Kidney epithelial cell (primary cell): ENCODE data around the gene DNAJC30. TPM values are rescaled to one million over a fixed set of nuclear protein-coding genes. Genes with fewer than 3 reads are reported as not detected.

Experiments used
- DNase-seq: peaks from one replicate; pipeline ENCODE4 v3.0.0-alpha.2; 2010; ENCODE audit warnings: low read depth
- H3K27me3 ChIP-seq: 2 replicates; pipeline ENCODE4 v1.6.0; 2011; ENCODE audit warnings: low read length; ENCODE audit not compliant: control insufficient read depth, insufficient read depth
- H3K36me3 ChIP-seq: 2 replicates; pipeline ENCODE4 v1.5.1; 2011; ENCODE audit warnings: low read length; ENCODE audit not compliant: control insufficient read depth, insufficient read depth
- H3K4me3 ChIP-seq: 2 replicates; pipeline ENCODE4 v1.5.1; 2011; ENCODE audit warnings: low read depth, mild to moderate bottlenecking, control low read depth, low read length
- total RNA-seq: library from RNA; depleted of rRNA; stranded (reverse); fragments of >200 nt; gene quantifications from 2 replicates; pipeline ENCODE4 v1.2.3, GENCODE V29; 2015
- TF ChIP-seq, protein P1 (sequence below): IDR thresholded peaks from 2 replicates; pipeline ENCODE4 v1.5.1; 2011; ENCODE audit warnings: mild to moderate bottlenecking, moderate library complexity, low read length, control low read depth, inconsistent platforms; ENCODE audit not compliant: insufficient read depth, poor library complexity, severe bottlenecking

DNAJC30 gene
- total RNA-seq, 1 donor from 2014 or later: 5.1 TPM

DNA sequence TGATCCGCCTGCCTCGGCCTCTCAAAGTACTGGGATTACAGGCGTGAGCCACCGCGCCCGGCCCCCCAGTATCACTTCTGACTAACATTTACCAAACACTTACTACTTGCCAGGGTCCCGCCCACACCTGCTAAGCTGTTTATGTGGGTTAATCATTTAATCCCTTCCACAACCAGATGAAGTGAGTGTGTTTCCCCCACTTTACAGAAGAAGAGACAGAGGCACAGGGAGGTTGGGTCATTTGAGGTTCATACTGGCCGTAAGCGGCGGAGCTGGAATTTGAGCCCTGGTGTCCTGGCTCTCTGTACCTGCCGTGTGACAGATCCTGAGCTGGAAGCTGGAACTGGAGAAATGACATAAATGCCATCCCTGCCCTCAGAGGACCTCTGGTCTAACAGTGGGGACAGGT, 30.7 kb downstream of the DNAJC30 start:
- DNase-seq: no peak
- TF ChIP-seq, protein P1, sequence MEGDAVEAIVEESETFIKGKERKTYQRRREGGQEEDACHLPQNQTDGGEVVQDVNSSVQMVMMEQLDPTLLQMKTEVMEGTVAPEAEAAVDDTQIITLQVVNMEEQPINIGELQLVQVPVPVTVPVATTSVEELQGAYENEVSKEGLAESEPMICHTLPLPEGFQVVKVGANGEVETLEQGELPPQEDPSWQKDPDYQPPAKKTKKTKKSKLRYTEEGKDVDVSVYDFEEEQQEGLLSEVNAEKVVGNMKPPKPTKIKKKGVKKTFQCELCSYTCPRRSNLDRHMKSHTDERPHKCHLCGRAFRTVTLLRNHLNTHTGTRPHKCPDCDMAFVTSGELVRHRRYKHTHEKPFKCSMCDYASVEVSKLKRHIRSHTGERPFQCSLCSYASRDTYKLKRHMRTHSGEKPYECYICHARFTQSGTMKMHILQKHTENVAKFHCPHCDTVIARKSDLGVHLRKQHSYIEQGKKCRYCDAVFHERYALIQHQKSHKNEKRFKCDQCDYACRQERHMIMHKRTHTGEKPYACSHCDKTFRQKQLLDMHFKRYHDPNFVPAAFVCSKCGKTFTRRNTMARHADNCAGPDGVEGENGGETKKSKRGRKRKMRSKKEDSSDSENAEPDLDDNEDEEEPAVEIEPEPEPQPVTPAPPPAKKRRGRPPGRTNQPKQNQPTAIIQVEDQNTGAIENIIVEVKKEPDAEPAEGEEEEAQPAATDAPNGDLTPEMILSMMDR: no peak
- Histone ChIP-seq H3K4me3 (no peak overlapping the region), H3K36me3 (no peaks in the 10 kb centered on the region), H3K27me3 (peaks cover 30% of the 10 kb centered on the region)

DNA sequence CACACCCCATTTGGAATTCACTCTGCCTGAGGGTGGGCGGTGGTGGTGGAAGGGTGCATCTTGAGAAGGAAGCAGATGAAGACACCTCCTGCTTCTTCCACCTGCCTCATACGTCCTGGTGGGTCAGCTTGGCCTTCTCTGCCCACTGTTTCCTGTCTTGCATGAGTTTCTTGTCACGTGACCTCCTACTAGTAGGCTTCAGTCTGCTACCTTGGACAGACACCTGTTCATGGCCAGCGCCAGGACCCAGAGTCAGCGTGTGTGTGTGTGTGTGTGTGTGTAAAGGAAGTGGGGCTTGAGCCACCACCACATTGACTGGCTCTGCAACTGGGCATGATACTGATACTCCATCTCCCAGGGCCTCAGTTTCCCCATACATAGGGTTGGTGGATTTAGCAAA, 32.7 kb downstream of the DNAJC30 start:
- Histone ChIP-seq H3K27me3 (peaks cover 50% of the 10 kb centered on the region), H3K36me3 (no peaks in the 10 kb centered on the region), H3K4me3 (no peak overlapping the region)
- TF ChIP-seq, protein P1: no peak
- DNase-seq: no peak

DNA sequence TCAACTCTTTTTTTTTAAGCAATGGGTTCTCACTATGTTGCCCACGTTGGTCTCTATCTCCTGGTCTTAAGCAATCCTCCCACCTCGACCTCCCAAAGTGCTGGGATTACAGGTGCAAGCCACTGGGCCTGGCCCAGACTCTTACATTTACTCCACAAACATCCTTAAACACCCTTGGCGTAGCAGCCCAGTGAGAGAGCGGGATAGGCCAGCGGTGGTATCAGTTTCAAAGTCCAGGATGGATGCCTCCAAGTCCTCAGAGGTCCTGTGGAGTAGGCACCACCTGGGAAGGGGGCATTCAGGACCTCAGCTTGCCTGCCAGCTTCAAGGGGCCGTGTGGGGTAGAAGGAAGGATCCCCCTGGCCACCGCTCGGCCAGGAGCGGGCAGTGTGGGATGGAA, 33.7 kb downstream of the DNAJC30 start:
- H3K27me3 ChIP-seq: peaks cover 57% of the 10 kb centered on the region

DNA sequence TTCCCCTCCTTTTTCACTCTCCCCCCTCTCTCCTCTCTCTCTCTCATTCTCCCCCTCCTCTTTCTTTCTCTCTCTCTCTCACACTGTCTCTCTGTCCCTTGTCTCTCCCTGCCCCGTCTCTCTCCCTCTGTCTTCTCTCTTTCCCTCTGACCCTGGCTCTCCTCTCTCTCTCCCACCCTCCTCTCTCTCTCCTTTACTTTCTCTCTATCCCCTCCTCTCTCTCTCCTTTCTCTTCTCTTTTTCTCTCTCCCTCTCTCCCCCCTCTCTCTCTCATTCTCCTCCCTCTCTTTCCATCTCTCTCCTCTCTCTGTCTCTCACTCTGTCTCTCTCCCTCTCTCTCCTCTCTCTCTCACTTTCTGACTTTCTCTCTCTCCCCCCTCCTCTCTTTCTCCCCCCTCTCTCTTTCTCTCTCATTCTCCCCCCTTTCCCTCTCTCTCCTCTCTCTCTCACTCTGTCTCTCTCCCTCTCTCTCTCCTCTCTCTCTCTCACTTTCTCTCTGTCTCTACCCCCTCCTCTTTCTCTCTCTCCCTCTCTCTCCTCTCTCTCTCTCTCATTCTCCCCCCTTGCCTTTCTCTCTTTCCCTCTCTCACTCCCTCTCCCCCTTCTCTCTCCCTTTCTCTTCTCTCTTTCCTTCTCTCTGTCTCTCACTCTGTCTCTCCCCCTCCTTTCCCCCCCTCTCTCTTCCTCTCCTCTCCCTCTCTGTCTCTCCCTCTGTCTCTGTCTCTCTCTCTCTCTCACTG, 34.5 kb downstream of the DNAJC30 start:
- no peak overlapping the region for H3K4me3 ChIP-seq
- DNase-seq: no peak
- H3K36me3 ChIP-seq: no peaks in the 10 kb centered on the region
- H3K27me3 ChIP-seq: peaks cover 60% of the 10 kb centered on the region
- TF ChIP-seq, protein P1: no peak

More for the DNA sequence above, 33.7 kb downstream of the DNAJC30 start:
- Histone ChIP-seq H3K4me3 (no peak overlapping the region), H3K36me3 (no peaks in the 10 kb centered on the region)
- no peak for DNase-seq
- TF ChIP-seq, protein P1: no peak

DNA sequence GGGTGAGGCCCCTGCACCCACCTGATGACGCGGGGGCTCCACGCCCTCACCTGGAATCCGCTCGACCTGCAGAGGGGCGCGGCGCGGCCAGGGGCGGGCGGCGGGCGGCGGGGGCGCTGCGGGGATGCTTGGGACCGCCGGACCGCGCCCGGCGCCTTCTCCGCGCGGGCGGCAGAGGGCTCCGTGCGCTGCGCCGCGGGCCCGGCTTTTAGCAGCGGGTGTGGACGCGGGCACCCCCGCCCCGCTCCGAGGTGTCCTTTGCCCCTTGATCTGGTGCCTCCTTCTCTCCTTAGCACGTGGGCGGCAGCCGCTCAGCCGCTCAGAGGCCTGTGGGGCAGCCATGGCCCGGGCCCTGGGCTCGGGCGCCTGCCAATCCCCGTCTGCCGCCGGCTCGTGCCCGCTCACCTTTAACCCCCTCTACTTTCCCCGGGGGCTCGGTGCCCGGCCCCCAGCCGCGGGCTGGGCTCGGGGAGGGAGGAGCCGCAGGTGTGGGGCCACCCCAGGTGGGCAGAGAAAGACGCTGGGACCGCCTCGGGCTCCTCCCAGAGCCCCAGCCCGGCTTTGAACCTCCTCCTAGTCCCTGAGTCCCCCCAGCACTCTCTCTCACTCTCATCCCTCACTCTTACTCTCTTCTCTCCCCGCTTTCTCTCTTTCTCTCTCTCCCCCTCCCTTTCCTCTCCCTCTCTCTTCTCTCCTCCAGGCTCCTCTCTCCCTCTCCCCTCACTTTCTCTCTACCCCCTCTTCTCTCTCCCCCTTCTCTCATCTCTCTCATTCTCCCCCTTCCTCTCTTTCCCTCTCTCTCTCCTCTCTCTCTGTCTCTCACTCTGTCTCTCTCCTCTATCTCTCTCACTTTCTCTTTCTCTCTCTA, 35.3 kb downstream of the DNAJC30 start:
- DNase-seq: no peak
- Histone ChIP-seq H3K27me3 (peaks cover 62% of the 10 kb centered on the region), H3K4me3 (peak overlapping the region; percentile 20), H3K36me3 (no peaks in the 10 kb centered on the region)
- TF ChIP-seq, protein P1: no peak
